Measurements from ENCODE around the gene LYST. TPM values are rescaled to one million over a fixed set of nuclear protein-coding genes. Genes with fewer than 3 reads are reported as not detected.

Gene LYST
- total and polyA plus RNA-seq, 10 of the 15 experiments (the other 5 are each of a cell fraction or from before 2014, with no cell fraction given) = 3.3 to 28.1 (median 5.6) TPM

DNA sequence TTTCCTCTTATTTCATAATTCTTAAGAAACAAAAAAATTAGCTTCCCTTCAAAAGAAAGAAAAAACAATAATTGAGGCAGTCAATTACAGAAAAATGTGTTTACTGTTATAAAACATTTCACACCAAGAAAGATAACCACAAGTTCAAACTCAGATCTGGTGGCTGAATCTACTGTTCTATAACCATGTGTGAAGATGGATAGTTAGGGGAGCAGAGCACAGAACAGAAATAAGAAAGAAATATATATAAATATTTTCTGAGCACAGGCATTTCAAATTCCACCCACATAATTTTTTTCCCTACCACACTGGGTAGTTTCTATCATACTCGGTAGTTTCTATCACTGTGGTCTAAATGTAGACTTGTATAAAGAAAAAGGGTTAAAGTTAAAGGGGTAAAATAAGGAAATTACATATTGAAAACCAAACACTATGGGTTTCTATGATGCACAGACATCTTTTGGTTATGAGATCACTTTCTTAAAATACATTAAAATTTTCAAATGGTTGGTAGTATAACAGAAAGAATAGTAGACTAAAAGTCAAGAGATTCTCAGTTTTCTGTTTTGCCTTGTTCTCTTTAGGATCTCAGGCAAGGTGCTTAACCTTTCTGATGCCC is 10.8 kb downstream of the LYST start (continued):
- TF ChIP-seq, protein P1, sequence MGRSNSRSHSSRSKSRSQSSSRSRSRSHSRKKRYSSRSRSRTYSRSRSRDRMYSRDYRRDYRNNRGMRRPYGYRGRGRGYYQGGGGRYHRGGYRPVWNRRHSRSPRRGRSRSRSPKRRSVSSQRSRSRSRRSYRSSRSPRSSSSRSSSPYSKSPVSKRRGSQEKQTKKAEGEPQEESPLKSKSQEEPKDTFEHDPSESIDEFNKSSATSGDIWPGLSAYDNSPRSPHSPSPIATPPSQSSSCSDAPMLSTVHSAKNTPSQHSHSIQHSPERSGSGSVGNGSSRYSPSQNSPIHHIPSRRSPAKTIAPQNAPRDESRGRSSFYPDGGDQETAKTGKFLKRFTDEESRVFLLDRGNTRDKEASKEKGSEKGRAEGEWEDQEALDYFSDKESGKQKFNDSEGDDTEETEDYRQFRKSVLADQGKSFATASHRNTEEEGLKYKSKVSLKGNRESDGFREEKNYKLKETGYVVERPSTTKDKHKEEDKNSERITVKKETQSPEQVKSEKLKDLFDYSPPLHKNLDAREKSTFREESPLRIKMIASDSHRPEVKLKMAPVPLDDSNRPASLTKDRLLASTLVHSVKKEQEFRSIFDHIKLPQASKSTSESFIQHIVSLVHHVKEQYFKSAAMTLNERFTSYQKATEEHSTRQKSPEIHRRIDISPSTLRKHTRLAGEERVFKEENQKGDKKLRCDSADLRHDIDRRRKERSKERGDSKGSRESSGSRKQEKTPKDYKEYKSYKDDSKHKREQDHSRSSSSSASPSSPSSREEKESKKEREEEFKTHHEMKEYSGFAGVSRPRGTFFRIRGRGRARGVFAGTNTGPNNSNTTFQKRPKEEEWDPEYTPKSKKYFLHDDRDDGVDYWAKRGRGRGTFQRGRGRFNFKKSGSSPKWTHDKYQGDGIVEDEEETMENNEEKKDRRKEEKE (IDR thresholded peaks at IDR 0.05) = no peak
- TF ChIP-seq NFYB (IDR thresholded peaks at IDR 0.05; ENCODE audit: insufficient read depth, low read depth, low read length) (no peak), ZBED1 (IDR thresholded peaks at IDR 0.05; ENCODE audit: borderline replicate concordance) (0 out of 2 replicates have a peak, but pooled peaks have one; percentile 34), POLR2AphosphoS2 (IDR thresholded peaks at IDR 0.05; ENCODE audit: low read depth, low read length) (no peak), RAD21 (IDR thresholded peaks at IDR 0.05; ENCODE audit: insufficient read depth, low read depth, low read length) (no peak), LARP7 (IDR thresholded peaks at IDR 0.05) (no peak), MTA3 (IDR thresholded peaks at IDR 0.05; ENCODE audit: borderline replicate concordance, low read length) (no peak), POLR2AphosphoS5 (IDR thresholded peaks at IDR 0.05; ENCODE audit: low read length) (no peak), RAD51 (IDR thresholded peaks at IDR 0.05) (no peak), CHD4 (IDR thresholded peaks at IDR 0.05) (no peak), ZNF217 (IDR thresholded peaks at IDR 0.05) (no peak), SPI1 (IDR thresholded peaks at IDR 0.05; ENCODE audit: borderline replicate concordance, insufficient read depth, low read depth, low read length) (no peak), HDAC2 (IDR thresholded peaks at IDR 0.05) (no peak), TCF3 (IDR thresholded peaks at IDR 0.05; ENCODE audit: borderline replicate concordance, insufficient read depth, low read depth, low read length) (no peak), ZNF622 (IDR thresholded peaks at IDR 0.05) (no peak), YBX1 (IDR thresholded peaks at IDR 0.05) (no peak), MXI1 (IDR thresholded peaks at IDR 0.05; ENCODE audit: low read depth, low read length) (no peak), IRF4 (IDR thresholded peaks at IDR 0.05; ENCODE audit: low read depth, low read length) (no peak), TCF12 (IDR thresholded peaks at IDR 0.05; ENCODE audit: low read depth, low read length) (no peak), PML (IDR thresholded peaks at IDR 0.05; ENCODE audit: low read length) (no peak), DPF2 (IDR thresholded peaks at IDR 0.05) (no peak), YY1 (IDR thresholded peaks at IDR 0.05; ENCODE audit: low read depth, low read length) (no peak), CREM (IDR thresholded peaks at IDR 0.05; ENCODE audit: low read depth) (0 out of 2 replicates have a peak, but pooled peaks have one; percentile 40), PAX8 (IDR thresholded peaks at IDR 0.05) (no peak)
- TF ChIP-seq, protein P2, sequence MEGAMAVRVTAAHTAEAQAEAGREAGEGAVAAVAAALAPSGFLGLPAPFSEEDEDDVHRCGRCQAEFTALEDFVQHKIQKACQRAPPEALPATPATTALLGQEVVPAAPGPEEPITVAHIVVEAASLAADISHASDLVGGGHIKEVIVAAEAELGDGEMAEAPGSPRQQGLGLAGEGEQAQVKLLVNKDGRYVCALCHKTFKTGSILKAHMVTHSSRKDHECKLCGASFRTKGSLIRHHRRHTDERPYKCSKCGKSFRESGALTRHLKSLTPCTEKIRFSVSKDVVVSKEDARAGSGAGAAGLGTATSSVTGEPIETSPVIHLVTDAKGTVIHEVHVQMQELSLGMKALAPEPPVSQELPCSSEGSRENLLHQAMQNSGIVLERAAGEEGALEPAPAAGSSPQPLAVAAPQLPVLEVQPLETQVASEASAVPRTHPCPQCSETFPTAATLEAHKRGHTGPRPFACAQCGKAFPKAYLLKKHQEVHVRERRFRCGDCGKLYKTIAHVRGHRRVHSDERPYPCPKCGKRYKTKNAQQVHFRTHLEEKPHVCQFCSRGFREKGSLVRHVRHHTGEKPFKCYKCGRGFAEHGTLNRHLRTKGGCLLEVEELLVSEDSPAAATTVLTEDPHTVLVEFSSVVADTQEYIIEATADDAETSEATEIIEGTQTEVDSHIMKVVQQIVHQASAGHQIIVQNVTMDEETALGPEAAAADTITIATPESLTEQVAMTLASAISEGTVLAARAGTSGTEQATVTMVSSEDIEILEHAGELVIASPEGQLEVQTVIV (IDR thresholded peaks at IDR 0.05; ENCODE audit: borderline replicate concordance, partially characterized antibody) = no peak
- TF ChIP-seq, protein P3, sequence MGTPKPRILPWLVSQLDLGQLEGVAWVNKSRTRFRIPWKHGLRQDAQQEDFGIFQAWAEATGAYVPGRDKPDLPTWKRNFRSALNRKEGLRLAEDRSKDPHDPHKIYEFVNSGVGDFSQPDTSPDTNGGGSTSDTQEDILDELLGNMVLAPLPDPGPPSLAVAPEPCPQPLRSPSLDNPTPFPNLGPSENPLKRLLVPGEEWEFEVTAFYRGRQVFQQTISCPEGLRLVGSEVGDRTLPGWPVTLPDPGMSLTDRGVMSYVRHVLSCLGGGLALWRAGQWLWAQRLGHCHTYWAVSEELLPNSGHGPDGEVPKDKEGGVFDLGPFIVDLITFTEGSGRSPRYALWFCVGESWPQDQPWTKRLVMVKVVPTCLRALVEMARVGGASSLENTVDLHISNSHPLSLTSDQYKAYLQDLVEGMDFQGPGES (IDR thresholded peaks at IDR 0.05) = no peak
- TF ChIP-seq, protein P4, sequence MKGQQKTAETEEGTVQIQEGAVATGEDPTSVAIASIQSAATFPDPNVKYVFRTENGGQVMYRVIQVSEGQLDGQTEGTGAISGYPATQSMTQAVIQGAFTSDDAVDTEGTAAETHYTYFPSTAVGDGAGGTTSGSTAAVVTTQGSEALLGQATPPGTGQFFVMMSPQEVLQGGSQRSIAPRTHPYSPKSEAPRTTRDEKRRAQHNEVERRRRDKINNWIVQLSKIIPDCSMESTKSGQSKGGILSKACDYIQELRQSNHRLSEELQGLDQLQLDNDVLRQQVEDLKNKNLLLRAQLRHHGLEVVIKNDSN (IDR thresholded peaks at IDR 0.05; ENCODE audit: borderline replicate concordance, extremely low read length, insufficient read depth, low read depth, low read length) = no peak
